SK-N-MC (cell line): ENCODE results near the gene DDX59.
A peak's percentile ranks its signal among the peaks of the same experiment; 100 is the strongest.

Experiments used
- DNase-seq: peaks from one replicate; pipeline ENCODE4 v3.0.0-alpha.2; 2011; ENCODE audit warnings: low read depth, low spot score
- H3K27ac ChIP-seq: fragments of 200-600 bp; sonication (generic); 2 replicates; pipeline ENCODE4 v1.5.1; 2016; ENCODE audit warnings: mixed run types
- H3K36me3 ChIP-seq: fragments of 200-600 bp; sonication (generic); 2 replicates; pipeline ENCODE4 v1.6.1; 2017; ENCODE audit warnings: antibody characterized with exemption, low read length, mixed read lengths; ENCODE audit not compliant: insufficient read depth
- H3K4me3 ChIP-seq: fragments of 200-600 bp; sonication (generic); 2 replicates; pipeline ENCODE4 v1.5.1; 2016
- H3K9ac ChIP-seq: fragments of 200-600 bp; sonication (generic); 2 replicates; pipeline ENCODE4 v1.8.0; 2017; ENCODE audit warnings: mixed run types, mixed read lengths; ENCODE audit not compliant: insufficient read length
- H3K9me3 ChIP-seq: fragments of 200-600 bp; sonication (generic); 2 replicates; pipeline ENCODE4 v1.6.1; 2017; ENCODE audit warnings: low read depth, mild to moderate bottlenecking, antibody characterized with exemption, low read length, moderate library complexity, mixed read lengths
- EZH2 ChIP-seq: fragments of 200-600 bp; sonication (generic); IDR thresholded peaks from one replicate; pipeline ENCODE4 v1.6.1; 2017; ENCODE audit warnings: antibody characterized with exemption
- FOXP2 ChIP-seq: optimal IDR thresholded peaks from 2 replicates; pipeline ENCODE3; 2011; ENCODE audit warnings: mild to moderate bottlenecking, moderate library complexity; ENCODE audit not compliant: insufficient read depth; ENCODE audit errors: extremely low read length, control extremely low read depth
- POLR2AphosphoS5 ChIP-seq: IDR thresholded peaks from 2 replicates; pipeline ENCODE4 v1.6.1; 2012; ENCODE audit warnings: mild to moderate bottlenecking, low read depth, low read length, borderline replicate concordance

DDX59 gene

DNA sequence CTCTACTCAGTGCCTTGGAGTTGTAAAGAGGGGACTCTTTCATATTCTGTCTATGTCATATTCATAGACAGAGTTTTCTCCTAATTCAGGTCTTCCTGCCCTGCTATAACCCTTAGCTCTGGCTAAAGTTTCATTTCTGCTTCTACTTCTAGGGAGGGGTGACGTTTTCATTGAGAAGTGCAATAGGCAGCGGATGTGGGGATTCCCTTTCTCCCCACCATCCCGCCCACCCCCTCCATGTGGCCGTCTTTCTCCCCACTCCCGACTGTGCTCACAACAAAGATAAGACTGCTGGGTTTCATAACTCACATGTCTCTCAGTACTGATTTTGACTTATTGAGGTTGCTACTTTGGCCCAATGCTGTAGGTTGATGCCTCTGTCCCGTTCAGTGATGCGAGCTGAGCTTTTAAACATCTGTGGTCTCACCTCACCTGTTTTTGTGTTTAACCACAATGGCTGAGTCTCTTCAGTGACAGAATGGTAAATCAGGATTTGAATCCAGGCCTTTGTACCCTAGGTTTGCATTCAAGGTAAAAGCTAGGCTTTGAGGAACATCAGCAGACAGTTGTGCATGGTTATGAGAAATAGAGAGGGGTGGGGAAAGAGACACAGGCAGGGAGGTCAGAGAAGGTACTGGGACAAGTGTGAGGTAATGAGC lies 41.4 kb downstream of the DDX59 start:
- TF ChIP-seq FOXP2 = no peak
- TF ChIP-seq POLR2AphosphoS5 = no peak
- TF ChIP-seq EZH2 = no peak
- no peak overlapping the region for H3K4me3 ChIP-seq
- H3K9me3 ChIP-seq = no peaks in the 10 kb centered on the region
- no peak for DNase-seq
- H3K9ac ChIP-seq = no peak overlapping the region
- no peaks in the 10 kb centered on the region for H3K36me3 ChIP-seq
- H3K27ac ChIP-seq = no peak overlapping the region

DNA sequence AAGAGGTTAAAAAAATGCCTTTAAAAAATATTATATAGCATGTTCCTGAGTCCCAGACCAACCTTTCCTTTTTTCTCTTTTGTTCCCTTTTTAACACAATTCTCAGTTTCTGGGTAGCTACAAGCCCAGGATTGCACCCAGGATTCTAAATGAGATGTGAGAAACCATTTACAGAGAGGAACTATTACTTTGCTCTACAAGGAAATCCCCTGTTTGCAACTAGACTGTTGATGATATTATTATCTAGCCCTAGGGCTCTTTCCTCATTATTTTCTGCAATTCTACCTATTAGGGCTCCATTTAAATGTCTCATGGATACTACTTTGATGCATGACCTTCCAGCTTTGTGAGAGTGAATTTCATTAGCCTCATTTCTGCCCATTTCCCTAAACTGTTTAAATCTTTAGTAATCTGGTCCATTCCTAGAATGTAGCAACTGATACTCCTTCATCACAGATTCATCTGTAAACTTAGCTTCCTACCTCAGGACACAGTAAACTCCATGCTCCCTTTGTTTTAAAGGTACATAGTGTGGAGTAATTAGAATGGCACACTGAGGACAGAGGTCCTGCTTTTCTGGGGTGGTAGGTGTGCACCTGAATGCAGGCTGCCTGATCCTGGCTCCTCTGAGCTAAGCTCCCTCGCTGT lies 42.0 kb downstream of the DDX59 start:
- Histone ChIP-seq H3K36me3 (no peaks in the 10 kb centered on the region), H3K9ac (no peak overlapping the region)
- TF ChIP-seq EZH2 = no peak

DNA sequence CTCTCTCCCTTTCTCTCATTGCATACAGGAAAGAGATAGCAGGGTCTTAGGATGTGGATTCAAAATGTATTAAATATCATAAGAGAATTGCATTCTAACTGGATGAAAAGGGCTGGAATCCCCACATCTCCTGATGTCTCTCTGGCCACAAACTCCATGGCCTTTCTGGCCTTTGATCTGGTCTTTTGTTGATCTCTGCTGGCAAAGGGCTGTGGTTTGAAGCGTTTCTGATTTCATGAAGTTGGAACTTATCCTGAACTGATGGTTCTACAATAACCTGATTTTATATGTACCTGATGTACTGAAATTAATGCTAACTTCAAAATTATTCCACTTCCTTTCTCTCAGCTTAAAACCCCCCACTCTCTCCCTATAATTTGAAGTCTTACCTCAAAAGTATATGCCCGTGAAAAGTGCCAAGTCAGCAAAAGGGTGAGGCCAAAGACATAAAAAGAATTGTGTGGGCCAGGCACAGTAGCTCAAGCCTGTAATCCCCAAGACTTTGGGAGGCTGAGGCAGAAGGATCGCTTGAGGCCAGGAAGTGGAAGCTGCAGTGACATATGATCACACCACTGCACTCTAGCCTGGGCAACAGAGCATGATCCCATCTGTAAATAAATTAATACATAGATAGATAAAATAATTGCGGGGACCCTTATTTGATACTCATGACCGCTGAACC lies 42.7 kb downstream of the DDX59 start:
- no peak for DNase-seq
- Histone ChIP-seq H3K9me3 (no peaks in the 10 kb centered on the region), H3K27ac (no peak overlapping the region), H3K36me3 (no peaks in the 10 kb centered on the region), H3K9ac (no peak overlapping the region), H3K4me3 (no peak overlapping the region)
- TF ChIP-seq FOXP2 (no peak), POLR2AphosphoS5 (no peak), EZH2 (no peak)

More for the DNA sequence above, 42.0 kb downstream of the DDX59 start:
- Histone ChIP-seq H3K27ac (no peak overlapping the region), H3K9me3 (no peaks in the 10 kb centered on the region), H3K4me3 (no peak overlapping the region)
- DNase-seq = no peak

DNA sequence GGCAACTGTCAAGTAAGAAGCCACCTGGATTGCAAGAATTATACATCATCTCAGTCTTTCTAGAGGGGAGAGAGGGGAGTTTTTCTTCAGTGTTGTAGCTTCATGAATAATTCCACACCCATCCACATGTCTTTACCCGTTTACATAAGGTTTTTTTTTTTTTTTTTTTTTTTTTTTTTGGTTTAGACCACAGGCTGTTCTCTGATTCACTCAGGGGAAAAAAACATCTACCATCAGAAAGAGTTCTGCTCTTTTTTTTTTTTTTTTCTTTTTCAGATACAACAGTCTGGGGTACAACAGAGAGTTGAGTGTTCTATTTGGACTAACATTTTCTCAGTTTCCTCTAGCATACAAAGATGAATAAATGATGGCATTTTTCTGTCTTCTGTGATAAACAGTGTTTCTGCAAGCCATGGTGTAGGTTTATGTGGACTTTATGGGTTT lies 44.3 kb downstream of the DDX59 start:
- H3K9me3 ChIP-seq = no peaks in the 10 kb centered on the region
- H3K27ac ChIP-seq = peak overlapping the region; percentile 34
- no peak overlapping the region for H3K4me3 ChIP-seq
- no peak overlapping the region for H3K9ac ChIP-seq
- DNase-seq = peak; percentile 10
- no peaks in the 10 kb centered on the region for H3K36me3 ChIP-seq
- no peak for TF ChIP-seq POLR2AphosphoS5
- no peak for TF ChIP-seq EZH2
- no peak for TF ChIP-seq FOXP2

DNA sequence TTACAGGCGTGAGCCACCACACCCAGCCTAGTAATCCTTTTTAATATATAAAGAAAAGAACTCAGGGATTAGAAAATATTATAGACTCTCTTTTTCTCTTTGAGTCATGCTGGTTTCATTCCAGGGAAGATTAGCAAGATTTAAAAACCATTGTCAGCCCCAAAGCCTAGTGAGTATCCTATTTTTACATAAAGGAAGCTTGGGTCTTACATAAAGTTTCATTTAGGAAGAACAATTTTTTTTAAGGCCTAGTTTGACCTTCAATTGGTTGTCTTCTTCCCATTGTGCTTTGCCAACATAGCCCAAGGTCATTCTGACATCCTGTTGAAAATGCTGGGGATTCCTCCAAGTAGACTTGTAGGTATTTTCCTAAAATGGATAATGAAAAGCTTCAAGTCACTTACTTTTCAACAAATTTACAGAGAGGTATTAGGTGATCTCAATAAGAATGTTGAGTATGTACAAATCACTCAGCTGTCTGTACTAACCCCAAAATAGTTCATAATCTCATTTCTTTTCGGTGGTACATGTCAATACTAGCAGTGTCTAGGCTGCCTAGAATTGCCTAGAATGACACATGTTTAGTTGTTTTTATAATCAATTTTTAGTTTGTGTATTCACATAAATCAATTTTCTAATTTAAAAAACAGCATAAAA lies 44.9 kb downstream of the DDX59 start:
- Histone ChIP-seq H3K4me3 (no peak overlapping the region), H3K9me3 (no peaks in the 10 kb centered on the region), H3K36me3 (no peaks in the 10 kb centered on the region), H3K27ac (peak overlapping the region; percentile 34), H3K9ac (no peak overlapping the region)
- DNase-seq = peak; percentile 0
- TF ChIP-seq POLR2AphosphoS5 (no peak), EZH2 (no peak), FOXP2 (no peak)

DNA sequence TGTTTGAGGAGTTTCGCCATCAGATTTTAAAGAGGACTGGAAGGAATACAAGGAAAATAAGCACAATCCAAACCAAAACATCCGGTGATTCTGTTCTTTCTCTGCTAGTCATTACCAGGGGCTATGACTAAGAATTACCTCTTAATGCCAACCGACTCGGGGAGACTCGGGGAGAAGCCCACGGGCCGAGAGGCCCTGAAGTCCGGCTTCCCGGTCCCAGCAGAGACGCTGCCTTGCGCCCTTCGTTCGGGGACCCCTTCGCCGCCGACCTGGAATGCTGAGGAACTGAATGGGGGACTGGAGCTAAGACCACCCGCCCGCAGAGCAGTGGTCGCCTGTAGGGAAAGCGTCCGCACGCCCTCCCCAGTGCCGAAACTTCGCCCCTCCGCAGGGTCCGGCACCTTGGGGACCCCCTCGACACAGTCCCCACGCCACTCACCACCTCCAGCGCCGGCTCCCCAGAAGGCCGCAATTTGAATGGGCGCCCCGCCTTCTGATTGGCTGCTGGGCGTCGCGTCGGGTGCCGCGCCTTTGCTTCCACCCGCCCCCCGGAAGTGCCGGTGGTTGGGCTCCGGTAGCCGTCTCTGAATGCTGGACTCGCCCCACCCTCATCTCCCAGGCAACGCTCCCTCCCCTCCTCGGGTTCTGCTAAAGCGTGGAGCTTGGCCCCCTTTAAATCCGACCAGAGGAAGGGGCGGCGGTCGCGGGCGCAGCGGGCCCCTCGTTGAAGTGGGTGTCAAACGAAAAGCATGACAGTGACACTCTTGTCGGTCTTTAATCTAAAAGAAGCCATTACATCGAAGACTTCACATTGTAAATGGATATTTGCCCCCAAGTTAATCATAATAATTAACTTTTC lies 49.2 kb downstream of the DDX59 start, which contains the start of gene KIF14:
Gene KIF14, minus strand, starts transcription at position 479 of the 859 bp plus-strand sequence. CDS start 2,028 bp downstream, outside the sequence.
- Histone ChIP-seq H3K36me3 (peaks cover 24% of the 10 kb centered on the region), H3K9me3 (no peaks in the 10 kb centered on the region), H3K9ac (peak within 1 kb of the TSS; percentile 89), H3K4me3 (peak within 1 kb of the TSS; percentile 90), H3K27ac (peak within 1 kb of the TSS; percentile 32; the same call in 1 of the 2 replicates)
- no peak for TF ChIP-seq EZH2
- TF ChIP-seq FOXP2 = no peak
- TF ChIP-seq POLR2AphosphoS5 = no peak; the same call in 1 of the 2 replicates
- DNase-seq = peak; percentile 47

DNA sequence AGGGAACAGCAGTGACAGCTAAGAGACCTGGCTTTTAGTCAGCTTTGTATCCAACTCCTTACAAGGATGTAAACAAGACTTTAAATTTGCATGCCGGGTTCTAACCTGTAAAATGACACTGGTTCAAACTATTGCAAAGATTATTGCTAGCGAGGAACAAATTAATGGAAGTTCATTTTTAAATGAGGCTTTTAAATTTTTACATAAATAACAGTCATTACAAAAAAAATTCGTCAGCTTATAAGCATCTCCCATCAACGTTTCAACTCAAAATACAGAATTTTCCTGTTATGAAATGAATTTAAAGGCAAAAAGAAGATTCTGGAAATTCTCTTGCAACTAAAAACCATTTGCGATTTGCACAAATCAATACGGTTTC lies 49.8 kb downstream of the DDX59 start:
- peak overlapping the region; percentile 89 for H3K9ac ChIP-seq
- no peak for DNase-seq

DNA sequence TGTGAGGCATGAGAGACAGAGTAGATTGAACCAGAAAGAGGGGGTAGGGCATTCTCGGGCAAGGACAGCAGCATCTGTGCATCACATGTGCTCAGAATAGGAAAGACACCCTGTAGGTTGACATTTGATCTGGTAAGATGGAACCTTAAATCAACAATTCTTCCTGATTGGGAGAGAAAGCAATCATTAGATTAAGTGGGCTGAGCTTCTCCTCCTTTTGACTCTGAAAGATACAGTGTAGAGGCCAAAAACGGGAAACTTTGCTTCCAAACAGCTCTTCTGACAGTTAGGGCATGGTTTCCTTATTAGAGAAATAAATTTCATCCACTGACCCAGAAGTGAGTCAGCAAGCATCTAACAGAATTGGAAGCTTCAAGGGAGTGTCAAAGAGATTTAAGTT lies 58.9 kb downstream of the DDX59 start:
- H3K27ac ChIP-seq = no peak overlapping the region

More for the DNA sequence above, 49.8 kb downstream of the DDX59 start:
- peaks cover 30% of the 10 kb centered on the region for H3K36me3 ChIP-seq
- TF ChIP-seq FOXP2 (no peak), EZH2 (no peak), POLR2AphosphoS5 (no peak)
- no peaks in the 10 kb centered on the region for H3K9me3 ChIP-seq
- H3K27ac ChIP-seq = no peak overlapping the region
- peak overlapping the region; percentile 90 for H3K4me3 ChIP-seq

More for the DNA sequence above, 58.9 kb downstream of the DDX59 start:
- TF ChIP-seq EZH2 = no peak
- no peak for TF ChIP-seq FOXP2
- no peak for TF ChIP-seq POLR2AphosphoS5
- no peak overlapping the region for H3K4me3 ChIP-seq
- peaks cover 44% of the 10 kb centered on the region for H3K36me3 ChIP-seq
- H3K9ac ChIP-seq = no peak overlapping the region
- no peaks in the 10 kb centered on the region for H3K9me3 ChIP-seq
- no peak for DNase-seq
